ENCODE data around the gene KDM6B. TPM values are rescaled to one million over a fixed set of nuclear protein-coding genes. Genes with fewer than 3 reads are reported as not detected.

KDM6B gene
- polyA plus RNA-seq, 1 experiment, result 2.0 TPM

DNA sequence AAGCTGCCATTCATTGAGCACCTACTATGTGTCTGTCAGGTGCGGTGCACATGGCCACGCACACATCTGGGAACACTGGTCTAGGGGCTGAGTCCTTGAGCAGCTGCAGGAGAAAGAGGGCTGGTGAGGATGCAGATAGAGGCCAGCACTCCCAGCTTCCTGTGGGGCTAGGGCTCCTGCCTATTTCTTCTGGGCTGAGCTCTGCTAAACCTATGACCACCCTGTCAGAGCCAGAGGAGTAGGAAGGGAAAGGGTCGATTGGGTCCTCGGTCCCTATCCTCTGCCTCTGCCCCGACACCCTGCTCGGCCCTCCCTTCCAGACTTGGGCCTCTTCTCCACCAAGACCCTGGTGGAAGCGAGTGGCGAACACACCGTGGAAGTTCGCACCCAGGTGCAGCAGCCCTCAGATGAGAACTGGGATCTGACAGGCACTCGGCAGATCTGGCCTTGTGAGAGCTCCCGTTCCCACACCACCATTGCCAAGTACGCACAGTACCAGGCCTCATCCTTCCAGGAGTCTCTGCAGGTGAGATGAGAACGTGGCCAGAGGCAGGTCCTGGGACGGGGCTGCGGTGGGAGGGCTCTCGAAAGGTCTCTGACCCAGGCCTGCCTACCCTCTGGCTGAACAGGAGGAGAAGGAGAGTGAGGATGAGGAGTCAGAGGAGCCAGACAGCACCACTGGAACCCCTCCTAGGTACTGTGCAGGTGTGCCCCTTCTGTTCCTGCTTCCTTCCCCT is 16.9 kb downstream of the KDM6B start:
- TF ChIP-seq, protein P1, sequence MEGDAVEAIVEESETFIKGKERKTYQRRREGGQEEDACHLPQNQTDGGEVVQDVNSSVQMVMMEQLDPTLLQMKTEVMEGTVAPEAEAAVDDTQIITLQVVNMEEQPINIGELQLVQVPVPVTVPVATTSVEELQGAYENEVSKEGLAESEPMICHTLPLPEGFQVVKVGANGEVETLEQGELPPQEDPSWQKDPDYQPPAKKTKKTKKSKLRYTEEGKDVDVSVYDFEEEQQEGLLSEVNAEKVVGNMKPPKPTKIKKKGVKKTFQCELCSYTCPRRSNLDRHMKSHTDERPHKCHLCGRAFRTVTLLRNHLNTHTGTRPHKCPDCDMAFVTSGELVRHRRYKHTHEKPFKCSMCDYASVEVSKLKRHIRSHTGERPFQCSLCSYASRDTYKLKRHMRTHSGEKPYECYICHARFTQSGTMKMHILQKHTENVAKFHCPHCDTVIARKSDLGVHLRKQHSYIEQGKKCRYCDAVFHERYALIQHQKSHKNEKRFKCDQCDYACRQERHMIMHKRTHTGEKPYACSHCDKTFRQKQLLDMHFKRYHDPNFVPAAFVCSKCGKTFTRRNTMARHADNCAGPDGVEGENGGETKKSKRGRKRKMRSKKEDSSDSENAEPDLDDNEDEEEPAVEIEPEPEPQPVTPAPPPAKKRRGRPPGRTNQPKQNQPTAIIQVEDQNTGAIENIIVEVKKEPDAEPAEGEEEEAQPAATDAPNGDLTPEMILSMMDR (IDR thresholded peaks at IDR 0.05; ENCODE audit: low read depth, low read length), result no peak
- Histone ChIP-seq H3K9me3 (ENCODE audit: control insufficient read depth, insufficient read depth, low read length) (no peaks in the 10 kb centered on the region; the same call in 1 of the 2 replicates), H3K4me3 (ENCODE audit: low read depth, low read length) (no peak overlapping the region), H3K27me3 (ENCODE audit: control insufficient read depth, insufficient read depth, low read length) (no peaks in the 10 kb centered on the region), H3K27ac (ENCODE audit: low read depth, low read length) (no peak overlapping the region)
- POLR2A ChIA-PET, result interaction anchor here (1.0 kb wide), 1 partner anchor 17 kb away, joined by 3 read pairs; the partner anchor contains the start of gene KDM6B
- CTCF ChIA-PET, result interaction anchor here (0.6 to 1.7 kb wide), 5 partner anchors 10 to 219 kb away, joined by 3 to 6 read pairs (median 5); no protein-coding TSS in a partner anchor
- DNase-seq (ENCODE audit: low read depth, low spot score), result no peak

DNA sequence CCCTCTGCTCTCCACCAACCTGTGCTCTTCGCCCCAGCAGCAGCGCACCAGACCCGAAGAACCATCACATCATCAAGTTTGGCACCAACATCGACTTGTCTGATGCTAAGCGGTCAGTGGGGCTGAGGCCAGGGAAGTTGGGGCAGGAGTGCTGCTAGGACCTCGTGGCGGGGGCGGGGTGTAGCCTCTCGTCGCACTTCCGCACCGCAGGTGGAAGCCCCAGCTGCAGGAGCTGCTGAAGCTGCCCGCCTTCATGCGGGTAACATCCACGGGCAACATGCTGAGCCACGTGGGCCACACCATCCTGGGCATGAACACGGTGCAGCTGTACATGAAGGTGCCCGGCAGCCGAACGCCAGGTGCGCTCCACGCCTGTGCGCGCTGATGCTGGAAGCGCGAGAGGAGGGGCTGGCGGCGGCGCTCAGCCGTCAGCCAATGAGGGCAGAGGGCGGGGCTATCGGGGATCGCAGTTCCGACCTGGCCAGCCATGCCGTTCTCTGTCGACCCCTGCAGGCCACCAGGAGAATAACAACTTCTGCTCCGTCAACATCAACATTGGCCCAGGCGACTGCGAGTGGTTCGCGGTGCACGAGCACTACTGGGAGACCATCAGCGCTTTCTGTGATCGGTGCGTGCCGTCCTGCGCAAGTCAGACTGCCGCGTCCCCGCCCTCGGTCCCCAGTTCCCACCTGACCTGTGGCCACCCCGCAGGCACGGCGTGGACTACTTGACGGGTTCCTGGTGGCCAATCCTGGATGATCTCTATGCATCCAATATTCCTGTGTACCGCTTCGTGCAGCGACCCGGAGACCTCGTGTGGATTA is 17.6 kb downstream of the KDM6B start:
- Histone ChIP-seq H3K27ac (ENCODE audit: low read depth, low read length) (no peak overlapping the region), H3K4me3 (ENCODE audit: low read depth, low read length) (no peak overlapping the region), H3K27me3 (ENCODE audit: control insufficient read depth, insufficient read depth, low read length) (no peaks in the 10 kb centered on the region), H3K9me3 (ENCODE audit: control insufficient read depth, insufficient read depth, low read length) (no peaks in the 10 kb centered on the region; the same call in 1 of the 2 replicates)
- no peak for DNase-seq (ENCODE audit: low read depth, low spot score)
- POLR2A ChIA-PET, result no interaction called here
- CTCF ChIA-PET, result interaction anchor here (0.6 to 1.3 kb wide), 3 partner anchors 11 to 108 kb away, joined by 3 to 5 read pairs (median 3); no protein-coding TSS in a partner anchor
- TF ChIP-seq, protein P1 (IDR thresholded peaks at IDR 0.05; ENCODE audit: low read depth, low read length), result peak; percentile 90

DNA sequence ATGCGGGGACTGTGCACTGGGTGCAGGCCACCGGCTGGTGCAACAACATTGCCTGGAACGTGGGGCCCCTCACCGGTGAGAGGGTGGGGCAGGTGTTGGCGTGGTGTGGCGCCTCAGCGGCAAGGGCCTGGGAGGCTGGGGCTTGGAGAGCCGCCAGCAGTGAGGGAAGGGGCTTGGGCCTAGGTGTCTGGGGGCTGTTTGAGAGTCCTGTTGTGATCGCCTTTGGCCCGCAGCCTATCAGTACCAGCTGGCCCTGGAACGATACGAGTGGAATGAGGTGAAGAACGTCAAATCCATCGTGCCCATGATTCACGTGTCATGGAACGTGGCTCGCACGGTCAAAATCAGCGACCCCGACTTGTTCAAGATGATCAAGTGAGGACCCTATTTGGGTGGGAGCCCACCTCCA is 18.2 kb downstream of the KDM6B start:
- TF ChIP-seq, protein P1 (IDR thresholded peaks at IDR 0.05; ENCODE audit: low read depth, low read length), result no peak
- ChIA-PET CTCF (no interaction called here), POLR2A (no interaction called here)
- Histone ChIP-seq H3K27ac (ENCODE audit: low read depth, low read length) (no peak overlapping the region), H3K4me3 (ENCODE audit: low read depth, low read length) (no peak overlapping the region), H3K27me3 (ENCODE audit: control insufficient read depth, insufficient read depth, low read length) (no peaks in the 10 kb centered on the region), H3K9me3 (ENCODE audit: control insufficient read depth, insufficient read depth, low read length) (no peaks in the 10 kb centered on the region; the same call in 1 of the 2 replicates)
- no peak for DNase-seq (ENCODE audit: low read depth, low spot score)

DNA sequence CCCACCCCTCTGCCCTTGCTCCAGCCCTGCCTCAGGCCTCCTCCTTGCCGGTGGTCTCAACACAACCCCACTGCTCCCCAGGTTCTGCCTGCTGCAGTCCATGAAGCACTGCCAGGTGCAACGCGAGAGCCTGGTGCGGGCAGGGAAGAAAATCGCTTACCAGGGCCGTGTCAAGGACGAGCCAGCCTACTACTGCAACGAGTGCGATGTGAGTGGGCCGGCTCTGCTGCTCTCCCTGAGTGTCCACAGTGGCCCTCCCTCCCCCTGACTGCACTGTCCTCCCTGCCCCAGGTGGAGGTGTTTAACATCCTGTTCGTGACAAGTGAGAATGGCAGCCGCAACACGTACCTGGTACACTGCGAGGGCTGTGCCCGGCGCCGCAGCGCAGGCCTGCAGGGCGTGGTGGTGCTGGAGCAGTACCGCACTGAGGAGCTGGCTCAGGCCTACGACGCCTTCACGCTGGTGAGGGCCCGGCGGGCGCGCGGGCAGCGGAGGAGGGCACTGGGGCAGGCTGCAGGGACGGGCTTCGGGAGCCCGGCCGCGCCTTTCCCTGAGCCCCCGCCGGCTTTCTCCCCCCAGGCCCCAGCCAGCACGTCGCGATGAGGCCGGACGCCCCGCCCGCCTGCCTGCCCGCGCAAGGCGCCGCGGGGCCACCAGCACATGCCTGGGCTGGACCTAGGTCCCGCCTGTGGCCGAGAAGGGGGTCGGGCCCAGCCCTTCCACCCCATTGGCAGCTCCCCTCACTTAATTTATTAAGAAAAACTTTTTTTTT is 19.1 kb downstream of the KDM6B start:
- Histone ChIP-seq H3K27ac (ENCODE audit: low read depth, low read length) (no peak overlapping the region), H3K4me3 (ENCODE audit: low read depth, low read length) (no peak overlapping the region), H3K9me3 (ENCODE audit: control insufficient read depth, insufficient read depth, low read length) (no peaks in the 10 kb centered on the region; the same call in 1 of the 2 replicates), H3K27me3 (ENCODE audit: control insufficient read depth, insufficient read depth, low read length) (no peaks in the 10 kb centered on the region)
- POLR2A ChIA-PET, result interaction anchor here (0.6 kb wide), 1 partner anchor 269 kb away, joined by 3 read pairs; no protein-coding TSS in a partner anchor
- no peak for DNase-seq (ENCODE audit: low read depth, low spot score)
- TF ChIP-seq, protein P1 (IDR thresholded peaks at IDR 0.05; ENCODE audit: low read depth, low read length), result no peak
- CTCF ChIA-PET, result interaction anchor here (0.9 kb wide), 1 partner anchor 18 kb away, joined by 3 read pairs; no protein-coding TSS in a partner anchor
